Measurements from ENCODE around the gene DAZAP1. TPM values are rescaled to one million over a fixed set of nuclear protein-coding genes. Genes with fewer than 3 reads are reported as not detected.

Gene DAZAP1
- total and polyA plus RNA-seq, 2 of the 4 experiments (the other 2 are of a cell fraction): 22.0 to 62.8 TPM

GRCh38 chr19:1370579-1371361, 36.6 kb upstream of the DAZAP1 start:
- Histone ChIP-seq H3K23ac (ENCODE audit: low read depth, low read length) (no peak overlapping the region), H2AK5ac (ENCODE audit: low read depth, low read length) (no peak overlapping the region), H4K91ac (ENCODE audit: insufficient read depth, low read depth, low read length) (no peak overlapping the region), H3K9ac (ENCODE audit: low read depth, low read length) (no peak overlapping the region), H3K9me3 (ENCODE audit: control insufficient read depth, insufficient read depth, low read length) (no peaks in the 10 kb centered on the region), H3K4ac (ENCODE audit: low read depth, low read length) (no peak overlapping the region), H3K4me1 (ENCODE audit: control insufficient read depth, insufficient read depth, low read length) (peaks cover 9% of the 10 kb centered on the region), H3K18ac (ENCODE audit: low read depth, low read length) (no peak overlapping the region), H3K4me2 (ENCODE audit: low read depth, low read length) (no peak overlapping the region), H3K9me1 (ENCODE audit: insufficient read depth, low read length) (peaks cover 3% of the 10 kb centered on the region; the same call in 1 of the 2 replicates), H2BK15ac (ENCODE audit: low read depth, low read length) (no peak overlapping the region), H4K20me1 (ENCODE audit: insufficient read depth, low read length) (peaks cover 3% of the 10 kb centered on the region; the same call in 1 of the 2 replicates), H3K56ac (ENCODE audit: extremely low read depth, insufficient read depth, low read length) (no peak overlapping the region), H3K14ac (replicated peaks; ENCODE audit: low read depth, low read length) (no peak overlapping the region), H3K4me3 (ENCODE audit: insufficient read depth, low read depth, low read length) (no peak overlapping the region), H3K36me3 (ENCODE audit: control insufficient read depth, insufficient read depth, low read length) (peaks cover 57% of the 10 kb centered on the region), H2BK20ac (ENCODE audit: low read depth, low read length) (no peak overlapping the region), H2AK9ac (replicated peaks; ENCODE audit: low read depth, low read length, poor library complexity) (no peak overlapping the region), H4K5ac (ENCODE audit: low read depth, low read length) (no peak overlapping the region), H3K79me1 (ENCODE audit: low read depth in 1 of 2, low read length in 2 of 2) (peaks cover 2 to 14% of the 10 kb centered on the region in 2 experiments; a peak in 3 of 4 replicates), H4K8ac (ENCODE audit: low read depth in 2 of 2, low read length in 2 of 2) (no peak overlapping the region), H2AFZ (replicated peaks; ENCODE audit: low read length, poor library complexity) (peak overlapping the region; percentile 23), H3K27me3 (ENCODE audit: control insufficient read depth, insufficient read depth, low read length) (no peaks in the 10 kb centered on the region), H2BK5ac (ENCODE audit: low read depth, low read length, poor library complexity, severe bottlenecking) (no peak overlapping the region), H3K27ac (ENCODE audit: insufficient read depth, low read length) (no peak overlapping the region), H2BK120ac (ENCODE audit: low read depth, low read length) (no peak overlapping the region)
- no TSS peak for BruUV-seq (replicated peaks)
- DNase-seq (no peak), ATAC-seq (ENCODE audit: low read depth) (no peak)
- 83% methylated on average over 44 of the region's 52 CpGs; no CpG with 5 or more reads in 1 of the 2 experiments for WGBS, 2 experiments (ENCODE audit: extremely low coverage in 2 of 2, insufficient read length in 1 of 2)
- POLR2A ChIA-PET (ENCODE audit: unreplicated experiment): no interaction called here
- intact Hi-C loops (cut with micrococcal nuclease) (no loop called here), dilution Hi-C loops (cut with HindIII; ENCODE audit: low sequenced_read_pairs, unreplicated experiment) (no loop called here), in situ Hi-C loops (cut with MboI; ENCODE audit: low sequenced_read_pairs) (no loop called here)
- TF ChIP-seq CEBPB (IDR thresholded peaks at IDR 0.05; ENCODE audit: low read depth, low read length) (no peak), RCOR1 (IDR thresholded peaks at IDR 0.05; ENCODE audit: insufficient replicate concordance, low read length) (no peak), POLR2A (IDR thresholded peaks at IDR 0.05; ENCODE audit: low read depth, low read length) (no peak), CTCF (conservative IDR thresholded peaks at IDR 0.05; ENCODE audit: low read depth, low read length) (no peak)
- TF ChIP-seq, protein P1, sequence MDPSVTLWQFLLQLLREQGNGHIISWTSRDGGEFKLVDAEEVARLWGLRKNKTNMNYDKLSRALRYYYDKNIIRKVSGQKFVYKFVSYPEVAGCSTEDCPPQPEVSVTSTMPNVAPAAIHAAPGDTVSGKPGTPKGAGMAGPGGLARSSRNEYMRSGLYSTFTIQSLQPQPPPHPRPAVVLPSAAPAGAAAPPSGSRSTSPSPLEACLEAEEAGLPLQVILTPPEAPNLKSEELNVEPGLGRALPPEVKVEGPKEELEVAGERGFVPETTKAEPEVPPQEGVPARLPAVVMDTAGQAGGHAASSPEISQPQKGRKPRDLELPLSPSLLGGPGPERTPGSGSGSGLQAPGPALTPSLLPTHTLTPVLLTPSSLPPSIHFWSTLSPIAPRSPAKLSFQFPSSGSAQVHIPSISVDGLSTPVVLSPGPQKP (IDR thresholded peaks at IDR 0.05; ENCODE audit: borderline replicate concordance, low read depth, low read length): no peak
- CTCF ChIA-PET: no interaction called here
